ENCODE data around the gene CDH23. TPM values are rescaled to one million over a fixed set of nuclear protein-coding genes. Genes with fewer than 3 reads are reported as not detected.
A peak's percentile ranks its signal among the peaks of the same experiment; 100 is the strongest.

CDH23 gene
- total RNA-seq, 2 experiments from 2014 or later = 3.7 to 5.3 TPM

DNA sequence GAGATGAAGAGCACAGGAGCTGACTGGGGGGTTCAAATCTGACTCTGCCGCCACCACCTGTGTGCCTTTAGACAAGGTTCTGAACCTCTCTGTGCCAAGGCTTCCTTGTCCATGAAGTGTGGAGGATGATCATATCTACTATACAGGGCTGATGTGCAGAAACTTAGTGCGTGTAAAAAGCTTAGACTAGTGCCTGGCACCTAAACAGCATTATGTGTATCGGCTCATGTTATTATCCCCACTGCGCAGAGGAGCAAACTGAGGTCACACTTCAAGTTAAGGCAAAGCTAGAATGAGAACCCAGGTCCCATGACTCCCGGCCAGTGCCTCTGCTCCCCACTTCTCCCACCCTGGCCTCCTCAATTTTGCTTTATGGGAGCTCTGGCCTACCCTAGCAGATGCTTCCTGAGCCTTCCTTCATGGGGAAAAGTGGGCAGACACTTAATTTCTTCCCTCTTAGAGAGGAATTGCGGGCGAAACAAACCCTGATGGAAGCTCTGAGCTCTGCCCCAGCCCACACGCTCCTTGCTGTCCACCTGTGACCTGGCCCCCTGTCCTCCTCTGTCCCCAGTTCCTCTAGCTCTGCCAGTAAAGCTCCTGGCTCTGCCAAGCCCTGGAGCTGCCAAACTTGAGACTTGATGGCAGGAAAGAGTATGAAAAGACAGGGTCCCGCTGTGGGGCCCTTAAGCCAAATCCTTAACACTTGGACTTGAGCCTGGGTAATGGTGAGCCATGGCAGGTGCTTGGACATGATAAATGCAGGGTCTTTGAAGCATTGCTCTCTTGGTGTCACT lies 71.0 kb downstream of the CDH23 start:
- Mint-ChIP-seq H3K4me1 (no peaks in the 10 kb centered on the region), H3K36me3 (no peaks in the 10 kb centered on the region), H3K27ac (no peak overlapping the region), H3K27me3 (peaks cover 2% of the 10 kb centered on the region), H3K4me3 (no peak overlapping the region), H3K9me3 (no peaks in the 10 kb centered on the region)
- POLR2A ChIA-PET = no interaction called here
- DNase-seq = no peak
- no peak for ATAC-seq (ENCODE audit: low read depth)

- POLR2A ChIA-PET = no interaction called here
- H3K4me3 Mint-ChIP-seq = no peak overlapping the region
- H3K27ac Mint-ChIP-seq = no peak overlapping the region
- ATAC-seq (ENCODE audit: low read depth) (no peak), DNase-seq (no peak)
- peaks cover 2% of the 10 kb centered on the region for H3K27me3 Mint-ChIP-seq
- no peaks in the 10 kb centered on the region for H3K9me3 Mint-ChIP-seq
- no peaks in the 10 kb centered on the region for H3K4me1 Mint-ChIP-seq
- no peaks in the 10 kb centered on the region for H3K36me3 Mint-ChIP-seq
These were observed 71.8 kb downstream of the CDH23 start for GRCh38 chr10:71468363-71469094.

DNA sequence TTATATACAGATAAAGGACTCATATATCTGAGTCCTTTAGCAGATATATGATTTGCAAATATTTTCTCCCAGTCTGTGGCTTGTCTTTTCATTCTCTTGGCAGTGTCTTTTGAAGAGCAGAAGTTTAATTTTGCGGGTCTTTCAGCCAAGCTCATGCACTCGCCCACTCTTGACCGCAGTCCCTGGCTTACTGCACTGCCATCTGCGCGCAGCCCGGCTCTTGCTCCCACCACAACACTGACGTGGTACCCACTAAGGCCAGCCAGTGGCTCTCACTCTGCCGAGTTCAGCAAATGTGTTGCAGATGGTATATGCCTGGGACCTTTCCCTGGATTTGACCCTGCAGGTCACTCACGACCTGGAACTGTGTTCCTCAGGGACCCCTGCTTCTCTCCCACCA lies 74.3 kb downstream of the CDH23 start:
- ATAC-seq (ENCODE audit: low read depth) = no peak
- Mint-ChIP-seq H3K27ac (no peak overlapping the region), H3K9me3 (no peaks in the 10 kb centered on the region), H3K4me1 (peaks cover 8% of the 10 kb centered on the region), H3K4me3 (no peak overlapping the region), H3K36me3 (no peaks in the 10 kb centered on the region), H3K27me3 (no peaks in the 10 kb centered on the region)
- DNase-seq = no peak
- POLR2A ChIA-PET = no interaction called here

DNA sequence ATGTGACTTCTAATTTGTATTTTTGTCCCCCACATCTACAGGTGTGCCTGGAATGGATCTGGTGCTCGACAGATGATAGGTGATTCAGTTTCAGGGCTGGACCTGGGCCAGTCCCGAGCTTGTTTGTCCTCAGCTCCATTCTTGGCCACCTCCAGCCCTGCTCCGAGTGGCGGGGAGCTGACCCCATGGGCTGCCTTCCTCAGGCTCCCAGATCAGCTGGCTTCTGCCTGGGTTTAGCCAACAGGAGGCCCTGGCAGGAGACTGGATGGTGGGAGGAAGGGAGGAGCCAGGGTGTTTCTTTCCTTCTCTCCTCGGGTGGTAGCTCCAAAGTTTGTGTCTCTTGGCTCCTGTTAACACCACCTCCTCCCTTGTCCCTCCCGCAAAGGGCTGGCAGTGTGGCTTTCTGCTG lies 75.2 kb downstream of the CDH23 start:
- Mint-ChIP-seq H3K27ac (no peak overlapping the region), H3K27me3 (no peaks in the 10 kb centered on the region), H3K4me3 (no peak overlapping the region), H3K9me3 (no peaks in the 10 kb centered on the region), H3K4me1 (peaks cover 8% of the 10 kb centered on the region), H3K36me3 (no peaks in the 10 kb centered on the region)
- DNase-seq (no peak), ATAC-seq (ENCODE audit: low read depth) (no peak)
- POLR2A ChIA-PET = no interaction called here

- ATAC-seq (ENCODE audit: low read depth) (no peak), DNase-seq (no peak)
- Mint-ChIP-seq H3K27ac (no peak overlapping the region), H3K36me3 (no peaks in the 10 kb centered on the region), H3K4me3 (no peak overlapping the region), H3K9me3 (no peaks in the 10 kb centered on the region), H3K4me1 (peaks cover 8% of the 10 kb centered on the region), H3K27me3 (no peaks in the 10 kb centered on the region)
- POLR2A ChIA-PET = no interaction called here
These were observed 75.7 kb downstream of the CDH23 start for GRCh38 chr10:71472466-71472865.

- no peak overlapping the region for H3K27ac Mint-ChIP-seq
- H3K27me3 Mint-ChIP-seq = no peaks in the 10 kb centered on the region
- POLR2A ChIA-PET = no interaction called here
- DNase-seq (no peak), ATAC-seq (ENCODE audit: low read depth) (no peak)
- H3K4me3 Mint-ChIP-seq = no peak overlapping the region
- H3K4me1 Mint-ChIP-seq = peaks cover 8% of the 10 kb centered on the region
- H3K36me3 Mint-ChIP-seq = no peaks in the 10 kb centered on the region
- no peaks in the 10 kb centered on the region for H3K9me3 Mint-ChIP-seq
These were observed 76.2 kb downstream of the CDH23 start for GRCh38 chr10:71472912-71473311.

GRCh38 chr10:71473671-71474599 lies 77.2 kb downstream of the CDH23 start:
- H3K36me3 Mint-ChIP-seq = no peaks in the 10 kb centered on the region
- no peak for DNase-seq
- H3K27me3 Mint-ChIP-seq = no peaks in the 10 kb centered on the region
- no peaks in the 10 kb centered on the region for H3K9me3 Mint-ChIP-seq
- H3K4me3 Mint-ChIP-seq = no peak overlapping the region
- H3K4me1 Mint-ChIP-seq = peaks cover 8% of the 10 kb centered on the region
- ATAC-seq (ENCODE audit: low read depth) = no peak
- no peak overlapping the region for H3K27ac Mint-ChIP-seq
- POLR2A ChIA-PET = no interaction called here

GRCh38 chr10:71474702-71475242 lies 78.1 kb downstream of the CDH23 start:
- Mint-ChIP-seq H3K4me3 (no peak overlapping the region), H3K9me3 (no peaks in the 10 kb centered on the region), H3K4me1 (peaks cover 8% of the 10 kb centered on the region), H3K27ac (no peak overlapping the region), H3K36me3 (no peaks in the 10 kb centered on the region), H3K27me3 (no peaks in the 10 kb centered on the region)
- POLR2A ChIA-PET = no interaction called here
- ATAC-seq (ENCODE audit: low read depth) = peak; percentile 26
- no peak for DNase-seq

DNA sequence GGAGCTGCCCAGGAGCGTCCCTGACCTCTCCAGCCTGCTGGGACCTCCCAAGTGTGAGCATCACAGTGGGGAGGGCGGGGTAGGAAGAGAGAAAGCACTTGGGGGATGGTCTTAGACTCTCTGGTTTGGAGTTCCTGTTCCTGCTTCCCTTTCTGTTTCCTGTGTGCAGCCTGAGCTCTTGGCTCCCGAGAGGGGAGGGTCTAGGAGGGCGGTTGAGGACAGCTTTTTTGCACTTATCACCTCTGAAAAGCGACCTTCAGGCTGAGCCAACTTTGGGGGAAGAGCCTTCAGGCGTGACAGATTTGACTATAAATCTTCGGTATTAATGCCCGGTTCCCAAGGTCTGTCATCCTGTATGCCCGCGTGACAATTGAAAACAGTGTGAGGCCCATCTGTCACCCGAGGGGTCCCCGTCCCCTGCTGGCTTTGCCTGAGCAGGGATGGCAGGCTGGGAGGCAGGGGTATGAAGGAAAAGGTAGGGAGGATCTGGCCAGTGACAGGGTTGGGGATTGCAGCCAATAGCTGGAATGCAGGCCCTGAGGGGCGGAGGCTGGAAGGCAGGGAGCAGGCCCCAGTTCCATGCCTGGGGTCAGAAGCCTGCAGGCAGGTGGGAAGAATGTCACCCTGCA lies 78.6 kb downstream of the CDH23 start:
- H3K27ac Mint-ChIP-seq = peak overlapping the region; percentile 8
- H3K27me3 Mint-ChIP-seq = no peaks in the 10 kb centered on the region
- peaks cover 8% of the 10 kb centered on the region for H3K4me1 Mint-ChIP-seq
- DNase-seq (no peak), ATAC-seq (ENCODE audit: low read depth) (peak; percentile 54)
- H3K36me3 Mint-ChIP-seq = no peaks in the 10 kb centered on the region
- peak overlapping the region; percentile 28 for H3K4me3 Mint-ChIP-seq
- no peaks in the 10 kb centered on the region for H3K9me3 Mint-ChIP-seq
- POLR2A ChIA-PET = no interaction called here

- DNase-seq (no peak), ATAC-seq (ENCODE audit: low read depth) (no peak)
- no peaks in the 10 kb centered on the region for H3K36me3 Mint-ChIP-seq
- H3K4me1 Mint-ChIP-seq = peaks cover 8% of the 10 kb centered on the region
- H3K27ac Mint-ChIP-seq = no peak overlapping the region
- POLR2A ChIA-PET = no interaction called here
- H3K27me3 Mint-ChIP-seq = no peaks in the 10 kb centered on the region
- H3K4me3 Mint-ChIP-seq = no peak overlapping the region
- no peaks in the 10 kb centered on the region for H3K9me3 Mint-ChIP-seq
These were observed 79.7 kb downstream of the CDH23 start for GRCh38 chr10:71476228-71477011.

- peaks cover 2% of the 10 kb centered on the region for H3K27me3 Mint-ChIP-seq
- DNase-seq = no peak
- H3K9me3 Mint-ChIP-seq = no peaks in the 10 kb centered on the region
- no peaks in the 10 kb centered on the region for H3K36me3 Mint-ChIP-seq
- H3K4me3 Mint-ChIP-seq = no peak overlapping the region
- no peak overlapping the region for H3K27ac Mint-ChIP-seq
- POLR2A ChIA-PET = interaction anchor here (0.5 kb wide), 1 partner anchor 349 kb away, joined by 3 read pairs; no protein-coding TSS in a partner anchor
- ATAC-seq (ENCODE audit: low read depth) = no peak
- peaks cover 8% of the 10 kb centered on the region for H3K4me1 Mint-ChIP-seq
These were observed 81.5 kb downstream of the CDH23 start for GRCh38 chr10:71478173-71478572.

- no peak overlapping the region for H3K4me3 Mint-ChIP-seq
- peaks cover 2% of the 10 kb centered on the region for H3K27me3 Mint-ChIP-seq
- ATAC-seq (ENCODE audit: low read depth) (no peak), DNase-seq (no peak)
- POLR2A ChIA-PET = interaction anchor here (0.5 kb wide), 1 partner anchor 348 kb away, joined by 3 read pairs; no protein-coding TSS in a partner anchor
- no peak overlapping the region for H3K27ac Mint-ChIP-seq
- peaks cover 8% of the 10 kb centered on the region for H3K4me1 Mint-ChIP-seq
- no peaks in the 10 kb centered on the region for H3K36me3 Mint-ChIP-seq
- no peaks in the 10 kb centered on the region for H3K9me3 Mint-ChIP-seq
These were observed 82.2 kb downstream of the CDH23 start for GRCh38 chr10:71478813-71479365.

Measured in activated naive CD8-positive, alpha-beta T cell treated with anti-CD3 and anti-CD28 coated beads, Interleukin-2, amount 10 ng/mL, durations not matched to agents 7 days and 5 days (primary cell).